ENCODE results near the gene CHCHD6.

The CHCHD6 gene

GRCh38 chr3:126922466-126922865 is 218.4 kb downstream of the CHCHD6 start:
- DNase-seq (ENCODE audit: low read depth in 3 of 3) = no peak

GRCh38 chr3:126923423-126923822 is 219.4 kb downstream of the CHCHD6 start:
- DNase-seq (ENCODE audit: low read depth in 3 of 3) = no peak

GRCh38 chr3:126923895-126924294 is 219.9 kb downstream of the CHCHD6 start:
- DNase-seq (ENCODE audit: low read depth in 3 of 3) = no peak

GRCh38 chr3:126924458-126924857 is 220.4 kb downstream of the CHCHD6 start:
- no peak for DNase-seq (ENCODE audit: low read depth in 3 of 3)

- DNase-seq (ENCODE audit: low read depth in 3 of 3) = no peak
These were observed 221.6 kb downstream of the CHCHD6 start for GRCh38 chr3:126925411-126926171.

- DNase-seq (ENCODE audit: low read depth in 3 of 3) = no peak
These were observed 222.8 kb downstream of the CHCHD6 start for GRCh38 chr3:126926684-126927400.

- DNase-seq (ENCODE audit: low read depth in 3 of 3) = no peak
These were observed 223.3 kb downstream of the CHCHD6 start for GRCh38 chr3:126927401-126927750.

- DNase-seq (ENCODE audit: low read depth in 3 of 3) = no peak
These were observed 223.8 kb downstream of the CHCHD6 start for GRCh38 chr3:126927846-126928245.

- DNase-seq (ENCODE audit: low read depth in 3 of 3) = no peak
These were observed 225.0 kb downstream of the CHCHD6 start for GRCh38 chr3:126928921-126929474.

- DNase-seq (ENCODE audit: low read depth in 3 of 3) = no peak
These were observed 227.0 kb downstream of the CHCHD6 start for GRCh38 chr3:126930936-126931600.

GRCh38 chr3:126931806-126932187 is 227.8 kb downstream of the CHCHD6 start:
- DNase-seq (ENCODE audit: low read depth in 3 of 3) = no peak

GRCh38 chr3:126932188-126932931 is 228.3 kb downstream of the CHCHD6 start:
- no peak for DNase-seq (ENCODE audit: low read depth in 3 of 3)

GRCh38 chr3:126934031-126934531 is 230.0 kb downstream of the CHCHD6 start:
- no peak for DNase-seq (ENCODE audit: low read depth in 3 of 3)

GRCh38 chr3:126934991-126935390 is 231.0 kb downstream of the CHCHD6 start:
- DNase-seq (ENCODE audit: low read depth in 3 of 3) = no peak

- no peak for DNase-seq (ENCODE audit: low read depth in 3 of 3)
These were observed 231.9 kb downstream of the CHCHD6 start for GRCh38 chr3:126935756-126936509.

GRCh38 chr3:126936853-126937425 is 232.9 kb downstream of the CHCHD6 start:
- no peak for DNase-seq (ENCODE audit: low read depth in 3 of 3)

- no peak for DNase-seq (ENCODE audit: low read depth in 3 of 3)
These were observed 233.5 kb downstream of the CHCHD6 start for GRCh38 chr3:126937533-126937932.

GRCh38 chr3:126937973-126938372 is 233.9 kb downstream of the CHCHD6 start:
- no peak for DNase-seq (ENCODE audit: low read depth in 3 of 3)

- DNase-seq (ENCODE audit: low read depth in 3 of 3) = no peak
These were observed 234.7 kb downstream of the CHCHD6 start for GRCh38 chr3:126938520-126939337.

GRCh38 chr3:126939338-126939718 is 235.3 kb downstream of the CHCHD6 start:
- DNase-seq (ENCODE audit: low read depth in 3 of 3) = no peak
